Endothelial cell of coronary artery (primary cell): ENCODE data around the gene PODN. TPM values are rescaled to one million over a fixed set of nuclear protein-coding genes. Genes with fewer than 3 reads are reported as not detected.

Source experiments
- total RNA-seq: library from RNA; depleted of rRNA; stranded (reverse); fragments of >200 nt; gene quantifications from 2 replicates; pipeline ENCODE4 v1.2.3, GENCODE V29; 2014

Gene PODN, protein sequence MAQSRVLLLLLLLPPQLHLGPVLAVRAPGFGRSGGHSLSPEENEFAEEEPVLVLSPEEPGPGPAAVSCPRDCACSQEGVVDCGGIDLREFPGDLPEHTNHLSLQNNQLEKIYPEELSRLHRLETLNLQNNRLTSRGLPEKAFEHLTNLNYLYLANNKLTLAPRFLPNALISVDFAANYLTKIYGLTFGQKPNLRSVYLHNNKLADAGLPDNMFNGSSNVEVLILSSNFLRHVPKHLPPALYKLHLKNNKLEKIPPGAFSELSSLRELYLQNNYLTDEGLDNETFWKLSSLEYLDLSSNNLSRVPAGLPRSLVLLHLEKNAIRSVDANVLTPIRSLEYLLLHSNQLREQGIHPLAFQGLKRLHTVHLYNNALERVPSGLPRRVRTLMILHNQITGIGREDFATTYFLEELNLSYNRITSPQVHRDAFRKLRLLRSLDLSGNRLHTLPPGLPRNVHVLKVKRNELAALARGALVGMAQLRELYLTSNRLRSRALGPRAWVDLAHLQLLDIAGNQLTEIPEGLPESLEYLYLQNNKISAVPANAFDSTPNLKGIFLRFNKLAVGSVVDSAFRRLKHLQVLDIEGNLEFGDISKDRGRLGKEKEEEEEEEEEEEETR
- total RNA-seq: 0.45 and 1.4 TPM in 2 replicates

DNA sequence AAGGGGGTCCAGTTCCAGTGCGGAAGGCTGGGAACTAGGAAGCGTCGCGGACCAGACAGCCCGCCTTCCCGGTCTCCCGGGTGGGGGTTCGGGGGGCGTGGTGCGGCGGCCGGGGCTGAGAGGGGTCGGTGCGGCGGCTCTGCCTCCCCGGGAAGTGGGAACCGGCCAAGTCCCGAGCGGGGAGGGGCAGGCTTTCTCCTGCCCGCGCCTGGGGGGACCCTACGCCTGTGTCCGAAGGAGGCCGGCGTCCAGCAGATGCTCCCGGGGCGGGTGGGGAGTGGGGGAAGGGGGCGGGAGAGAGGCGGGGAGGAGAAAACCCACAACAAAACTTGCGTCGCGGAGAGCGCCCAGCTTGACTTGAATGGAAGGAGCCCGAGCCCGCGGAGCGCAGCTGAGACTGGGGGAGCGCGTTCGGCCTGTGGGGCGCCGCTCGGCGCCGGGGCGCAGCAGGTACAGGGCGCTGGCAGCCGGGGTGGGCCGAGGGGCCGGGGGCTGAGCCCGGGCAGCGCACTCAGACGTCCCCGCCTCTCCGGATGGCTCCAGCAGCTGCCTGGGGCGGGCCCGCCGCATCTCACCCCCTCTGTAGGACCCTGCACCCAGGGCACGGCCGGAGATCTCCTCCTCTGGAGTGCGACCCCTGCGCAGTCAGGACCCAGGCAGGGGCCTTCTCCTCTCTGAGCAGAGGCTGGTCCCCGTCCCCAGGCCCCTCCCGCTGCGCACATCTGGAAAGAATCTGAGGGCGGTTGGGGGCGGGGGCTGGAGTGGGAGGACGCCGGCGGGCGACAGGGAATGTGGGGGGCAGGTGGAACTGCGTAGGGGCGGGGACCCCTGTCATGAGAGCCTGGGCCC, at the start of gene PODN:
Gene PODN (plus strand): TSS at position 355 of the 849 bp plus-strand sequence. CDS start 7,643 bp downstream, outside the sequence.

Other genes starting within 250 kb of the PODN start
- 0.56 and 0.63 TPM in 2 replicates for gene ZYG11A, start 219.5 kb upstream of the PODN start, total RNA-seq
- 7.7 and 31.6 TPM in 2 replicates for gene ECHDC2, start 140.5 kb upstream of the PODN start, total RNA-seq
- 122 and 131 TPM in 2 replicates for gene SCP2, start 134.9 kb upstream of the PODN start, total RNA-seq
- gene SLC1A7, start 80.4 kb downstream of the PODN start, total RNA-seq: 0.09 TPM in 1 of 2 replicates, not detected in the other
- gene CPT2, start 134.6 kb downstream of the PODN start, total RNA-seq: 6.9 and 7.1 TPM in 2 replicates
- 40.3 and 47.2 TPM in 2 replicates for gene CZIB, start 158.4 kb downstream of the PODN start, total RNA-seq
- 56.1 and 76.9 TPM in 2 replicates for gene MAGOH, start 176.3 kb downstream of the PODN start, total RNA-seq